Mesothelial cell of epicardium (in vitro differentiated cells): ENCODE measurements around the gene RHOF. TPM values are rescaled to one million over a fixed set of nuclear protein-coding genes. Genes with fewer than 3 reads are reported as not detected.
"Not testable (repeated sequence)": the region's sequence is repeated elsewhere in the genome, so short reads cannot be mapped to it uniquely, and the experiment has no call there.

Experiments used
- DNase-seq, 2 experiments: peaks; one replicate each; pipeline ENCODE4 v3.0.0; 2021; ENCODE audit warnings: low spot score in 2 of 2; ENCODE audit not compliant: unreplicated experiment in 2 of 2
- H3K27ac Mint-ChIP-seq: 2 replicates; pipeline ENCODE4 v1.8.0; 2021; ENCODE audit warnings: mixed read lengths
- H3K27me3 Mint-ChIP-seq: 2 replicates; pipeline ENCODE4 v1.8.0; 2021; ENCODE audit warnings: low read depth, mixed read lengths
- H3K36me3 Mint-ChIP-seq: 2 replicates; pipeline ENCODE4 v1.8.0; 2021; ENCODE audit warnings: mixed read lengths
- H3K4me1 Mint-ChIP-seq: 2 replicates; pipeline ENCODE4 v1.8.0; 2021; ENCODE audit warnings: mixed read lengths
- H3K4me3 Mint-ChIP-seq: 2 replicates; pipeline ENCODE4 v1.8.0; 2021; ENCODE audit warnings: mild to moderate bottlenecking, moderate library complexity, mixed read lengths
- H3K9me3 Mint-ChIP-seq: 2 replicates; pipeline ENCODE4 v1.8.0; 2021; ENCODE audit warnings: mixed read lengths
- total RNA-seq: library from RNA; stranded (reverse); gene quantifications from 3 replicates; pipeline ENCODE4 v1.2.1, GENCODE V29; 2021
- TF ChIP-seq, protein P1 (sequence below): fragments of 200-600 bp; sonication (generic); IDR thresholded peaks from one replicate; pipeline ENCODE4 v1.5.0; 2021; ENCODE audit warnings: antibody characterized with exemption; ENCODE audit not compliant: unreplicated experiment

Gene RHOF
- total RNA-seq, 1 donor from 2014 or later: 37.8 TPM

DNA sequence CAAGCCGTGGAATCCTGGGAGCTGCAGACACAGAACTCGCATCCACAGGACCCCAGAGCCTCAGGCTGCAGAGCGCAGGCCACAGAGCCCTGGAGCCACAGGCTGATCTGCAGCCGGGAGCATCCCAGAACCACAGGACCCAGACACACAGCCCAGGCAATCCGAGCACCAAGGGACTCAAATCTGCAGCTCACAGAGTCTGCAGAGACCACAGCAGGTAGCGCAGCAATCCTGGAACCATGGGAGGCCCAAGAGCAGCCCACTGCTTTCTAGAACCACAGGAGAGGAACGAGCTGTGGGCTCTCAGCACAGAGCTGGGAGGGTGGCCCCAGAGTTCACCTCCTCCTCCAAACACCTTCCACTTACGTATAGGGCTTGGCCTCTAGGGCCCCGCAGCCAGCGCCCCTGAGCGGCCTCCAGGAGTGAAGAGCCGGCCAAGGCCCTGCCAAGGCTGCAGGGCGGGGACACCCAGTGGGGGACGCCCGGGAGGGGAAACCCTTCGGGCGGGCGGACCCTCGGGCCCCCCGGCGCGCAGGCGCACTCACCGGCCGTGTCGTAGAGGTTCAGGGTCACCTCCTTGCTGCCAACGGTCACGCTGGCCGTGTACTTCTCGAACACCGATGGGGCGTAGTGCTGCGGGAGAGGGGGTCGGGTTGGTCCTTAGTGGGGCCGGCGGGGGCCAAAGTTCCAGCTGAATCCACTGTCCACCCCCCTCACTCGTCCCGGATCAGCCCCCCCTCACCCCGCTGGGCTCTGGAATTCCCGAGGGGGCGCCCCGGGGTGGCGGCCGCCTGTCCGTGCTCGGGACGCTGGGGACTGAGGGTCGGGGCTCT, 665 bp downstream of the RHOF start:
- TF ChIP-seq, protein P1, sequence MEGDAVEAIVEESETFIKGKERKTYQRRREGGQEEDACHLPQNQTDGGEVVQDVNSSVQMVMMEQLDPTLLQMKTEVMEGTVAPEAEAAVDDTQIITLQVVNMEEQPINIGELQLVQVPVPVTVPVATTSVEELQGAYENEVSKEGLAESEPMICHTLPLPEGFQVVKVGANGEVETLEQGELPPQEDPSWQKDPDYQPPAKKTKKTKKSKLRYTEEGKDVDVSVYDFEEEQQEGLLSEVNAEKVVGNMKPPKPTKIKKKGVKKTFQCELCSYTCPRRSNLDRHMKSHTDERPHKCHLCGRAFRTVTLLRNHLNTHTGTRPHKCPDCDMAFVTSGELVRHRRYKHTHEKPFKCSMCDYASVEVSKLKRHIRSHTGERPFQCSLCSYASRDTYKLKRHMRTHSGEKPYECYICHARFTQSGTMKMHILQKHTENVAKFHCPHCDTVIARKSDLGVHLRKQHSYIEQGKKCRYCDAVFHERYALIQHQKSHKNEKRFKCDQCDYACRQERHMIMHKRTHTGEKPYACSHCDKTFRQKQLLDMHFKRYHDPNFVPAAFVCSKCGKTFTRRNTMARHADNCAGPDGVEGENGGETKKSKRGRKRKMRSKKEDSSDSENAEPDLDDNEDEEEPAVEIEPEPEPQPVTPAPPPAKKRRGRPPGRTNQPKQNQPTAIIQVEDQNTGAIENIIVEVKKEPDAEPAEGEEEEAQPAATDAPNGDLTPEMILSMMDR: no peak
- Mint-ChIP-seq H3K9me3 (no peaks in the 10 kb centered on the region), H3K4me1 (peaks cover 38% of the 10 kb centered on the region), H3K36me3 (peaks cover 5% of the 10 kb centered on the region), H3K27me3 (no peaks in the 10 kb centered on the region), H3K4me3 (peak overlapping the region; percentile 69), H3K27ac (peak overlapping the region; percentile 89)
- no peak for DNase-seq

DNA sequence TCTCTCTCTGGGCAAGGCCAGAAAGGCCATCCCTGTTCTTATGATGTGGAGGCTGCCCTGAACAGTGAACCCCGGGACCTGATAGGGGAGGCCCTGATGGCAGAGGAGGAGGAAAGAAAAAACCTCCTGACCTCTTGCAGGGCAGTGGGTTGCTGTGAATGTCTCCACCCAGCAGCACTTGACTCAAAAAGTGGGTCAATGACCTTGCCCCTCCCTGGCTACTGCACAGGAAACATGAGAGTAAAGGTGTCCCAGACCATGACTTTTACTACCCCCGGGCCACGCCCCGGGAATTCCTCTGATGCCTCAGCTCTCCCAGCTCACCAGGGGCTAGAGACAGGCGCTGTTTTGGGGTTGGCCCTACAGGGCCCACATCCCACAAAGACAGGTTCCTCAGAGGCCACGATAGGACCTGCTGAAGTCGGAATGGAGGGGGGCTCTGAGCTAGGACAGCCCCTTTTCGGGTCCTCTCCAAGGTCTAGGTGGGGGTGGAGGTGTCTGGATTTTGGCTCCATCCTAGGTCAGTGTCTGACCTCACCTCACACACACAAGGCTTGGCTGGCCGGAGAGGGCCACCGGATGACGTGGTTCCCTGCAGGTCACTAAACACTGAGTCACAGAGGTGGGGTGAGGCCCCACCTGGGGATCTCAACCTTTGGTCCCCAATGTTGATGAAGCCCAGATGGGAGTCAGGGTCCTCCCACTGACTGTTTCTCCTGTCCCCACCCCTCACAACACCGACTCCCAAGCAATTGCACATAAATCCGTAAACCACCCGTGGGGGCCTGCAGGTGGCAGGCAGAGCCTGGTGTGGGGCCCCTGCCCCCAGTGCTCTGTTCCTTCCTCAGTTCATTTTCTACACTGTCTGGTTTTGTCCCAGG, 1.6 kb downstream of the RHOF start:
- Mint-ChIP-seq H3K27ac (peak overlapping the region; percentile 89), H3K36me3 (peaks cover 5% of the 10 kb centered on the region)

DNA sequence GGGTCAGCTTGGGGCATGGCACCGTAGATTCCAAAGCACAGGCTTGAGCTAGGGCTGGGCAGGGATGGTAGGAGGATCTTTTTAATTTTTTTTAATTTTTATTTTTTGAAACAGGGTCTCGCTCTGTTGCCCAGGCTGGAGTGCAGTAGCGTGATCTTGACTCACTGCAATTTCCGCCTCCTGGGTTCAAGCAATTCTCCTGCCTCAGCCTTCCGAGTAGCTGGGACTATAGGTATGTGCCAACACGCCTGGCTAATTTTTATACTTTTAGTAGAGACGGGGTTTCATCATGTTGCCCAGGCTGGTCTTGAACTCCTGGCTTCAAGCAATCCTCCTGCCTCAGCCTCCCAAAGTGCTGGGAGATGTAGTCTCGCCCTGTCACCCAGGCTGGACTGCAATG, 2.7 kb downstream of the RHOF start:
- H3K4me3 Mint-ChIP-seq, H3K36me3 Mint-ChIP-seq, H3K27me3 Mint-ChIP-seq, H3K27ac Mint-ChIP-seq, DNase-seq, H3K9me3 Mint-ChIP-seq: not testable (repeated sequence)
- peaks cover 23% of the 10 kb centered on the region for H3K4me1 Mint-ChIP-seq

More for the DNA sequence above, 1.6 kb downstream of the RHOF start:
- H3K4me1 Mint-ChIP-seq: peaks cover 29% of the 10 kb centered on the region
- no peaks in the 10 kb centered on the region for H3K27me3 Mint-ChIP-seq
- no peaks in the 10 kb centered on the region for H3K9me3 Mint-ChIP-seq
- TF ChIP-seq, protein P1: no peak
- peak overlapping the region; percentile 69 for H3K4me3 Mint-ChIP-seq
- no peak for DNase-seq

DNA sequence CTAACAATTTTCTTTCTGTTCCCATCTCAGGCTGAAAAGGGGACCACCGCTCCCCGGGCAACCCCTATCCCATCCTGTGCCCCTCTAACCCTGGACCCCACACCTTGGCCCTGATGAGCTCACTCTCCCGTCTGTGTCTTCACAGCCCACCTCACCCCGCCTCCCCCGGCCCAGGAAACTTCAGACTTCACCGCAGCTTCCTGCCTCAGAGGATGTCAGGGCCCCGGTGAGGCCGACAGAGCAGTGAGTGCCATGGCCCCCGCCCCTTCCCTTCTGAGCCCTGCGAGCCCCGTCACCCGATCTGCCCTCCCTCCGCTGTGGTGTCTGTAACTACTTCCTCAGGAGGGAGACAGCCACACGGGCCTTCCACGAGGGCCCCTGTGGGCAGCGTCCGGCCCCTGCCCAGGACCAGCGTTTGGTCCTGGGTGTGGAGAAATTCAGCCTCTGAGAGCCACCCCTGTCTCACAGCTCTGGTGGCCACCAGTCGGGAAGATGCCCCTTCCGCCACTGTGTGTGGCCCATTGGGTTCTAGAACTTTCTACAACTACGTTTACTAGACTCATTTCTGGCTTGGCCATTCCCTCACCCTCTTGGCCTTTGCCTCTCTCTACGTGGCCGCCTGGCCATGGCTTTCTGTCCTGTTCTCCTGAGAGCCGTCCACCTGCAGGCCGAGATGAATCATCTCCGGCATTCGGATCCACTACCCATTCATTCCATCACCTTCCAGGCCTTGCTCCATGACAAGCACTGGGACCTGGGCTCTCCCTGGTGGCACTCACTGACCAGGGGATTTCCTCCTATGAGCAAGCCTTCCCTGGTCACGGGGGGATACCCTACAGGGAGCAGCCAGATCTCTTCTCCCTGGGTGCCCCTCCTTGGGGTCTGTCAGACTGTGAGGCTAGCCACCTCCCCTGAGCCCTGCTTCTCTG, 3.4 kb downstream of the RHOF start:
- no peak for DNase-seq
- Mint-ChIP-seq H3K4me1 (peaks cover 20% of the 10 kb centered on the region), H3K36me3 (peaks cover 2% of the 10 kb centered on the region), H3K27ac (peak overlapping the region; percentile 33), H3K27me3 (no peaks in the 10 kb centered on the region), H3K4me3 (no peak overlapping the region), H3K9me3 (no peaks in the 10 kb centered on the region)
- TF ChIP-seq, protein P1: no peak

DNA sequence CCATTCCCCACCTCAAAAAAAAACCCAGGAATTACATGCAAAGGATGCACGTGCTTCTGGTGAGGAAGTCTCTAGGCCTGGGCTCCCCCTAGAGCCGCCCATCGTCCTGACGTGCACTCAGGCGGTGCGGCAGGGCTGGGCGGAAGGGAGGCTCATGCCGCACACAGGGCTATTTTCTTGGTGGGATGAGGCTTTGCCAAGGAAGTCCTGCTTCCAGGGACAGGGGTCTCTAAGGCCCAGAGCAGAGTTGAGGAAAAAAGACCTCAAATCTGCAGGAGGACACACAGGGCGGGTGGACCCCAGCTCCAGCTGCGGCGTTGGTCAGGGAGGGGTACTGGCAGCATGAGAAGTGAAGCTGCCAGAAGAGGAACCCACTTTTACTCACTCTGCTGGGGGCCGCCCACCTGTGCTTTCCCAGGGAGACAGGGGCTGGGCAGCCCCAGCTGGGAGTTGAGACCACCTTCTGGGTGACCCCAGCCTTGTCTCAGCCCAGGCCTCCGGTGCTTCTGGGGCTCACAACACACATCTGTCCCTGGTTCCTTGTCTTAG, 4.2 kb downstream of the RHOF start:
- H3K4me1 Mint-ChIP-seq: peaks cover 12% of the 10 kb centered on the region
- no peaks in the 10 kb centered on the region for H3K27me3 Mint-ChIP-seq
- TF ChIP-seq, protein P1: no peak
- no peak overlapping the region for H3K27ac Mint-ChIP-seq
- no peak for DNase-seq
- no peak overlapping the region for H3K4me3 Mint-ChIP-seq
- no peaks in the 10 kb centered on the region for H3K36me3 Mint-ChIP-seq
- H3K9me3 Mint-ChIP-seq: no peaks in the 10 kb centered on the region
